ENCODE results near the gene DVL2. TPM values are rescaled to one million over a fixed set of nuclear protein-coding genes. Genes with fewer than 3 reads are reported as not detected.

Gene DVL2
- total and polyA plus RNA-seq, 4 donors: 3.4 to 24.5 (median 11.3) TPM

DNA sequence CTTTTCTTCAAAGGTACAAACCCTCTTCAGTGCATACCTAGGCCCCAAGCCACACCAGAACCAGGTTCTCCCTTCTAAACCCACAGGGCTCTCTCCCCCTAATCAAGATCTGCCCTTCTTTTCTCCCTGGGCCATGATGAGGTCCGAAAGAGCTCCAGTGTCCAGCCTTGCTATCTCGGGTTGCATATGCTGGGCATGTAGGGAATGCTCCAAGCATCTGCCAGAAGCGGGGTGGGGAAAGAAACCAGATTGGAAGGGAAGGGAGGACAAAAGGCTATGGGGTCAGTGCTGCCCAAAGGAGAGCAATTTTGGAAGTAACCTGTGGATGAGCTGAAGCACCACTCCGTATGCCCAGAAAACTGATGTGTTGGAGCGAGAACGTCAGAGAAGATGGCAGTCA, 14.9 kb upstream of the DVL2 start:
- Histone ChIP-seq H3K4me1 (ENCODE audit: control insufficient read depth in 4 of 4, insufficient read depth in 4 of 4, low read length in 3 of 4) (peaks cover 3 to 33% (median 28%) of the 10 kb centered on the region in 4 donors), H3K9ac (ENCODE audit: low read depth in 1 of 2, low read length in 2 of 2) (no peak overlapping the region)
- 91% methylated on average over 6 of the region's 6 CpGs for WGBS

DNA sequence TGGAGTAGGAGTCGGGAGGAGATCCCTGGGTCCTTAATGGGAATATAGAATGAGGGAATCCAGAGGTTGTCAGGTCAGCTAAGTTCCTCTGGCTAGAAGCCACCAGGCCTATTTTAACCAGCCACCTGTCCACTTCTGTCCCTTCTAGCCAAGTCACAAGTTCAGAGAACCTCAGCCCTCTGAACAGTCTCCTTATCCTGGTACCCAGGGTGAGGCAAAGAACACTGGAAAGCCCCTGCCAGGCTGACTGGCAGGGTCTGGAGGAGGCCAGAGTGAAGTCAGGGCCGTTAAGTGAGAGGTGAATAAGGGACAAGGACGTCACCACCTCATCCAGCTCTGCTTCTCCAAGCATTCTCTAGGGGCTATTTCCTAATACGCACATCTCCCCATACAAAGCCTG, 14.5 kb upstream of the DVL2 start:
- no peak for DNase-seq (ENCODE audit: low spot score)
- WGBS: 75% methylated on average over 4 of the region's 4 CpGs
- no peak overlapping the region for H3K4me3 ChIP-seq (ENCODE audit: low read depth in 1 of 3, low read length in 3 of 3)
- peaks cover 3 to 37% (median 30%) of the 10 kb centered on the region in 4 donors for H3K4me1 ChIP-seq (ENCODE audit: control insufficient read depth in 4 of 4, insufficient read depth in 4 of 4, low read length in 3 of 4)
- no peaks in the 10 kb centered on the region for H3K27me3 ChIP-seq (ENCODE audit: control insufficient read depth in 4 of 4, insufficient read depth in 4 of 4, low read length in 3 of 4)
- H3K9ac ChIP-seq (ENCODE audit: low read depth in 1 of 2, low read length in 2 of 2): no peak overlapping the region
- TF ChIP-seq, protein P1, sequence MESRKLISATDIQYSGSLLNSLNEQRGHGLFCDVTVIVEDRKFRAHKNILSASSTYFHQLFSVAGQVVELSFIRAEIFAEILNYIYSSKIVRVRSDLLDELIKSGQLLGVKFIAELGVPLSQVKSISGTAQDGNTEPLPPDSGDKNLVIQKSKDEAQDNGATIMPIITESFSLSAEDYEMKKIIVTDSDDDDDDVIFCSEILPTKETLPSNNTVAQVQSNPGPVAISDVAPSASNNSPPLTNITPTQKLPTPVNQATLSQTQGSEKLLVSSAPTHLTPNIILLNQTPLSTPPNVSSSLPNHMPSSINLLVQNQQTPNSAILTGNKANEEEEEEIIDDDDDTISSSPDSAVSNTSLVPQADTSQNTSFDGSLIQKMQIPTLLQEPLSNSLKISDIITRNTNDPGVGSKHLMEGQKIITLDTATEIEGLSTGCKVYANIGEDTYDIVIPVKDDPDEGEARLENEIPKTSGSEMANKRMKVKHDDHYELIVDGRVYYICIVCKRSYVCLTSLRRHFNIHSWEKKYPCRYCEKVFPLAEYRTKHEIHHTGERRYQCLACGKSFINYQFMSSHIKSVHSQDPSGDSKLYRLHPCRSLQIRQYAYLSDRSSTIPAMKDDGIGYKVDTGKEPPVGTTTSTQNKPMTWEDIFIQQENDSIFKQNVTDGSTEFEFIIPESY (IDR thresholded peaks at IDR 0.05): no peak
- TF ChIP-seq HNF4A (conservative IDR thresholded peaks at IDR 0.05) (no peak), FOXA1 (IDR thresholded peaks at IDR 0.05) (no peak), ATF3 (IDR thresholded peaks at IDR 0.05) (no peak)
- no peaks in the 10 kb centered on the region for H3K9me3 ChIP-seq (ENCODE audit: control insufficient read depth in 4 of 4, low read length in 3 of 4)
- peaks cover 3 to 24% (median 13%) of the 10 kb centered on the region in 4 donors for H3K36me3 ChIP-seq (ENCODE audit: control insufficient read depth in 4 of 4, insufficient read depth in 3 of 4, low read depth in 1 of 4, low read length in 3 of 4)
- H3K27ac ChIP-seq (ENCODE audit: low read depth in 1 of 2, low read length in 2 of 2): no peak overlapping the region

More for the DNA sequence above, 14.9 kb upstream of the DVL2 start:
- no peak overlapping the region for H3K4me3 ChIP-seq (ENCODE audit: low read depth in 1 of 3, low read length in 3 of 3)
- peaks cover 3 to 22% (median 13%) of the 10 kb centered on the region in 4 donors for H3K36me3 ChIP-seq (ENCODE audit: control insufficient read depth in 4 of 4, insufficient read depth in 3 of 4, low read depth in 1 of 4, low read length in 3 of 4)
- no peaks in the 10 kb centered on the region for H3K27me3 ChIP-seq (ENCODE audit: control insufficient read depth in 4 of 4, insufficient read depth in 4 of 4, low read length in 3 of 4)
- no peak overlapping the region for H3K27ac ChIP-seq (ENCODE audit: low read depth in 1 of 2, low read length in 2 of 2)
- H3K9me3 ChIP-seq (ENCODE audit: control insufficient read depth in 4 of 4, low read length in 3 of 4): no peaks in the 10 kb centered on the region
- TF ChIP-seq RAD21 (IDR thresholded peaks at IDR 0.05): no peak
- TF ChIP-seq NR2F2 (IDR thresholded peaks at IDR 0.05): no peak
- TF ChIP-seq RXRA (IDR thresholded peaks at IDR 0.05): no peak
- no peak for TF ChIP-seq SP1 (IDR thresholded peaks at IDR 0.05)
- TF ChIP-seq, protein P1 (IDR thresholded peaks at IDR 0.05): no peak
- TF ChIP-seq, protein P2, sequence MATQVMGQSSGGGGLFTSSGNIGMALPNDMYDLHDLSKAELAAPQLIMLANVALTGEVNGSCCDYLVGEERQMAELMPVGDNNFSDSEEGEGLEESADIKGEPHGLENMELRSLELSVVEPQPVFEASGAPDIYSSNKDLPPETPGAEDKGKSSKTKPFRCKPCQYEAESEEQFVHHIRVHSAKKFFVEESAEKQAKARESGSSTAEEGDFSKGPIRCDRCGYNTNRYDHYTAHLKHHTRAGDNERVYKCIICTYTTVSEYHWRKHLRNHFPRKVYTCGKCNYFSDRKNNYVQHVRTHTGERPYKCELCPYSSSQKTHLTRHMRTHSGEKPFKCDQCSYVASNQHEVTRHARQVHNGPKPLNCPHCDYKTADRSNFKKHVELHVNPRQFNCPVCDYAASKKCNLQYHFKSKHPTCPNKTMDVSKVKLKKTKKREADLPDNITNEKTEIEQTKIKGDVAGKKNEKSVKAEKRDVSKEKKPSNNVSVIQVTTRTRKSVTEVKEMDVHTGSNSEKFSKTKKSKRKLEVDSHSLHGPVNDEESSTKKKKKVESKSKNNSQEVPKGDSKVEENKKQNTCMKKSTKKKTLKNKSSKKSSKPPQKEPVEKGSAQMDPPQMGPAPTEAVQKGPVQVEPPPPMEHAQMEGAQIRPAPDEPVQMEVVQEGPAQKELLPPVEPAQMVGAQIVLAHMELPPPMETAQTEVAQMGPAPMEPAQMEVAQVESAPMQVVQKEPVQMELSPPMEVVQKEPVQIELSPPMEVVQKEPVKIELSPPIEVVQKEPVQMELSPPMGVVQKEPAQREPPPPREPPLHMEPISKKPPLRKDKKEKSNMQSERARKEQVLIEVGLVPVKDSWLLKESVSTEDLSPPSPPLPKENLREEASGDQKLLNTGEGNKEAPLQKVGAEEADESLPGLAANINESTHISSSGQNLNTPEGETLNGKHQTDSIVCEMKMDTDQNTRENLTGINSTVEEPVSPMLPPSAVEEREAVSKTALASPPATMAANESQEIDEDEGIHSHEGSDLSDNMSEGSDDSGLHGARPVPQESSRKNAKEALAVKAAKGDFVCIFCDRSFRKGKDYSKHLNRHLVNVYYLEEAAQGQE (IDR thresholded peaks at IDR 0.05): no peak
- no peak for TF ChIP-seq ATF3 (IDR thresholded peaks at IDR 0.05)
- TF ChIP-seq FOXA1 (IDR thresholded peaks at IDR 0.05): no peak
- no peak for TF ChIP-seq HNF4G (IDR thresholded peaks at IDR 0.05)
- TF ChIP-seq, protein P3, sequence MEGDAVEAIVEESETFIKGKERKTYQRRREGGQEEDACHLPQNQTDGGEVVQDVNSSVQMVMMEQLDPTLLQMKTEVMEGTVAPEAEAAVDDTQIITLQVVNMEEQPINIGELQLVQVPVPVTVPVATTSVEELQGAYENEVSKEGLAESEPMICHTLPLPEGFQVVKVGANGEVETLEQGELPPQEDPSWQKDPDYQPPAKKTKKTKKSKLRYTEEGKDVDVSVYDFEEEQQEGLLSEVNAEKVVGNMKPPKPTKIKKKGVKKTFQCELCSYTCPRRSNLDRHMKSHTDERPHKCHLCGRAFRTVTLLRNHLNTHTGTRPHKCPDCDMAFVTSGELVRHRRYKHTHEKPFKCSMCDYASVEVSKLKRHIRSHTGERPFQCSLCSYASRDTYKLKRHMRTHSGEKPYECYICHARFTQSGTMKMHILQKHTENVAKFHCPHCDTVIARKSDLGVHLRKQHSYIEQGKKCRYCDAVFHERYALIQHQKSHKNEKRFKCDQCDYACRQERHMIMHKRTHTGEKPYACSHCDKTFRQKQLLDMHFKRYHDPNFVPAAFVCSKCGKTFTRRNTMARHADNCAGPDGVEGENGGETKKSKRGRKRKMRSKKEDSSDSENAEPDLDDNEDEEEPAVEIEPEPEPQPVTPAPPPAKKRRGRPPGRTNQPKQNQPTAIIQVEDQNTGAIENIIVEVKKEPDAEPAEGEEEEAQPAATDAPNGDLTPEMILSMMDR (IDR thresholded peaks at IDR 0.05; ENCODE audit: low read depth, low read length, missing input control): no peak
- no peak for TF ChIP-seq YY1 (IDR thresholded peaks at IDR 0.05)
- no peak for TF ChIP-seq FOXA2 (IDR thresholded peaks at IDR 0.05)
- no peak for DNase-seq (ENCODE audit: low spot score)
